A549 treated with Hydrocortisone at 1 μM for 4 hours (cell line): Measurements from ENCODE around the gene CHIC2. TPM values are rescaled to one million over a fixed set of nuclear protein-coding genes. Genes with fewer than 3 reads are reported as not detected.

ENCODE experiments used
- total RNA-seq: library from RNA; stranded (reverse); fragments of 200-300 nt; extraction: Qiagen RNA extraction; gene quantifications from 5 replicates; pipeline ENCODE4 v1.2.3, GENCODE V29; 2022

The CHIC2 gene
- 6.6 to 10.0 TPM (median 8.5 TPM) in 5 replicates for total RNA-seq

DNA sequence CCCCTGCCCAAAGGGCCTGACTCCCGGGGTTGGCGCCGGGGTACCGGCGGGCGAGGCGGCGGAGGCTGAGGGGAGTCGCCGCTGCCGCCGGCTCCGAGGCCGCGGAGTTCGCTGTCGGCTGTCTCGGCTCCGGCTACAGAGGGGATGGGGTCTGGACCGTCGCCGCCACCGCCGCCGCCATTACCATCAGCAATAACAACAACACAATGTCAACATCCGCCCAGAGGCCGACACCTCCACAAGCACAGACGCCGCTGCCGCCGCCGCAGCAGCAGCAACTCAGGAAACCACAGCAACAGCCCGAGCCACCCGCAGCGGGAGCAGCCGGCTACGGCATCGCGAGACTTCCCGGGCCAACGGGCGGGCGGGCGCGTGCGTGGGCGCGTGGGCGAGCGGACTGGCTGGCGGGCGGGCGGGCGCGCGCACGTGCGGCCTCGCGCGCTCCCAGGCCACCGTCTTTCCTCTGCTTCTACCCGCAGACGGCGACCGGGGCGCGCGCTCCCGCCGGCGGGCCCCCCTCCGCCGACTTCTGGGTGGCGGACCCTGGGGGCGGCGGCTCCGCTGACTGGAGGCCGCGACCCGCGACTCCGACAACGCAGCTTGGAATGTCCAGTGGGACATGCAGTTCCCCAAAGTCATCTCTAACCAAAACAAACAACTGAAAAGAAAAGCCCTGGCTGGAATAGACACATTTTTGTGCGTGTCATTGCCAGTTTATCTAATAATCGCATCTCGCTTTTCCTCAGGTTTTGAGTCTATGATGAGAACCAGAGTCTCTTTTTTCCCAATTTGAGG is at the start of gene CHIC2:
CHIC2 (minus strand) TSS at position 289 of the 795 bp plus-strand sequence. CDS start 305 bp downstream, outside the sequence.

DNA sequence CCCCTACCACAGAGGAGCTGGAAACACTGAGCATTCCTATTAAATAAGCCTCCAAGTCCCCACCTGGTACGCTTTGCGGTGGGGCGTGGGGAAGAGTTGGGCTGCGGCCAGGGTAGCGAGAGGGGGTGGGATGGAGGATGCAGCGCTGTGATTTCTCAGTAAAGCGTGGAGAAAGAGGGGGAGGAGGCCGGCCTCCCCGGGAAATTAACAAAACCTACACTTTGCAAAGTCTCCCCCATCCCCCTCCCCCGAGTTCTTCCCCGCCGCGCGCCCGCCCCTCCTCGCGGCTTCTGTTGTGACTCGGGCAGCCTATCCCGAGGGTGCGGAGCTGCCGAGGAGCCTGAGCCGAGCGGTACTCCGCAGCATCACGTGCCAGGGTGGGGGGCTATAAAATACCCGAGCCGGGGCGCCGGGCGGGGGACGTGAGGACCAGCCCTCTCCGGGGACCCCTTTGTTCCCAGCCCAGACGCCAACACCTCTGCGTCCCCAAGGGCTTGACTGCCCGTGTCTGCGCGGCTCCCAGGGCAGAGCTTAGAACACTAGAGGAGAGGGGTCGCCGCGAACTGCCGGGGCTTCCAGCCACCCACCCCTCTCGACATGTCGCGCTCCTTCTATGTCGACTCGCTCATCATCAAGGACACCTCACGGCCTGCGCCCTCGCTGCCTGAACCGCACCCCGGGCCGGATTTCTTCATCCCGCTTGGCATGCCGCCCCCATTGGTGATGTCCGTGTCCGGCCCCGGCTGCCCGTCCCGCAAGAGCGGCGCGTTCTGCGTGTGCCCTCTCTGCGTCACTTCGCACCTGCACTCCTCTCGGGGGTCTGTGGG is 35.6 kb upstream of the CHIC2 start, which contains the start of gene GSX2:
GSX2 (plus strand) TSS at position 416 of the 827 bp plus-strand sequence; CDS start at position 598, 182 bp downstream.

Other genes with a start within 250 kb of the CHIC2 start
- gene GSX2, start 35.6 kb upstream of the CHIC2 start, total RNA-seq = 0.08 TPM in 1 of 5 replicates, not detected in the others
- gene PDGFRA, start 164.7 kb upstream of the CHIC2 start, total RNA-seq = 0.24 to 0.75 TPM (median 0.53 TPM) in 5 replicates